LoVo (cell line): ENCODE results near the gene STAB2.

Experiments
- DNase-seq: peaks from one replicate; pipeline ENCODE4 v3.0.0-alpha.2; 2016; ENCODE audit warnings: low spot score

The STAB2 gene

GRCh38 chr12:103783744-103784664, 196.9 kb downstream of the STAB2 start:
- DNase-seq = no peak

DNA sequence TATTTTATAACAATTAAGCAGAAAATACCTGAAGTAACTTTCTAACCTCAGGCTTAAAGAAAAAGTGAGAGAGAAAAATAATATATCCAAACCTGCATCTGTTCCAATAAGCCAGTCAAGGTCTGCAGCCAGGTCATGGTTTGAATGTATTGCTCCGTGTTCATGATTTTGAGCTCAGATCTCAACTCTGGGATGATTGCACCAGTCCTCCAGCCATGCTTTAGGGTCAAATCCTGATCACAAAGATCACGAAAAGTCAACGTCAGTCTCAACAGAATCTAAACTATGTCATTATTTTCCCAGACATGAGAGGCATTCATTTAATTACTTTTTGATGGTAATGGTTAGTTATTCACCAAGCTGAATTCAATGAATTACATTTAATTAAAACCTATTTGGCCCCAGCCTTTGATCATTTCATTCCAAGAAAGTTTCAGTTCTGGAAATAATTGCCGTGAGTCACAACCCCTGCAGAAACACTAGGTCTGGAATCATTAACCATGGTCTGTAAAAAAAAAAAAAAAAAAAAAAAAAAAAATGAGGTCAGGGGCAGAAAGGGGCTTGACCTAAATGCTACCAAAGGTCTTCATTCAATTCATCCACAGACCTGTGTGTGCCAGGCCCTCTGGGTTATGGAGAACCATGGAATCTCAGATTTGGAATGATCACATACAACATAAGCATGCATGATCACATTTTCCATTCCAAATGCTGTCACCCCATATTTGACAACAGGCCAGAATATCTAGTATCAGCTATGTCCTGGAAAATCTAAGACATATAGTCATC, 198.4 kb downstream of the STAB2 start:
- no peak for DNase-seq

- no peak for DNase-seq
Observed at GRCh38 chr12:103786201-103786600, 199.1 kb downstream of the STAB2 start.

DNA sequence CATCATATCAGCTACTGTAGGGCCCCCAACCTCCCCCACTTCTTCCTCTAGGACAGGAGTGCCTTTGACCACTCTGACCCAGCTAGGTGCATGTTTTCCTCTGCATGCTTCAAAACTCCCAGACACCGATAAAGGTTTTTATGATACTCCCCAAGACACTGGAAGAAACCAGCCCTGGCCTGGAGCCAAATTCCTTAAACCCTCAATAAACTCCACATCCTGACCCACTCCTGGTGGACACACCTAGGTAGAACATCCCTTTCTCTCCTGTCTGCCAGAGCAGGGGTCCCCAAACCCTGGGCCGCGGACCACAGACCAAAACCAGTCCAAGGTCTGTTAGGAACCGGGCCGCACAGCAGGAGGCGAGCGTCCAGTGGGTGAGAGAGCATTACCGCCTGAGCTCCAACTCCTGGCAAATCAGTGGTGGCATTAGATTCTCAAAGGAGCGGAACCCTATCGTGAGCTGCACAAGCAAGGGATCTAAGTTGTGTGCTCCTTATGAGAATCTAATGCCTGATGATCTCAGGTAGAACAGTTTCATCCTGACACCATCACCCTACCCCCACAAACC, 204.4 kb downstream of the STAB2 start:
- DNase-seq = peak; percentile 32

- DNase-seq = no peak
Observed at GRCh38 chr12:103793046-103793445, 206.0 kb downstream of the STAB2 start.

DNA sequence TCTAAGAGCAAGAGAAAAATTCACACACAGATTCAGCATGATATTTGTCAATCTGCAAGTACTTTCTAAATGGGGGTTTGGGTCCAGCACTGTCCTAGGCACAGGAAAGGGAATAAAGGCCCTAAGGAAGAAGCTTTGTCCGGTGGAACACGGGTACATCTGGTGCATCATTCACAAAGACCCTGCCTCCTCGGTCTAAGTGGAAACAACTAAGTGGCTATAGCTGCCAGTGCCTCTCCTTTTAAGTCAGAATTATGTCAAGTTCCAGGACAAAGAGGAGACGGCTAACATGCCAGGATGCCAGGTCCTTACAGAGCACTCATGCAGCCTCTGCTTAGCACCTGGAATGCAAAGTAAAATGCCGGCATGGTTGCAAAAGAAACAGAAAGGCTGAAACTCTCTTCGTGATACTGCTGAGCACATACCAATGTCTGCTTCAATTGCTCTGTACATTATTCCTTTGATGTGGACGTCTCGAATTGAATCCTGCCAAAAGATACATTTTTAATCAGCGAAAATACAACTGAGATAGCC, 206.5 kb downstream of the STAB2 start:
- DNase-seq = no peak

- no peak for DNase-seq
Observed at GRCh38 chr12:103794309-103795213, 207.5 kb downstream of the STAB2 start.

DNA sequence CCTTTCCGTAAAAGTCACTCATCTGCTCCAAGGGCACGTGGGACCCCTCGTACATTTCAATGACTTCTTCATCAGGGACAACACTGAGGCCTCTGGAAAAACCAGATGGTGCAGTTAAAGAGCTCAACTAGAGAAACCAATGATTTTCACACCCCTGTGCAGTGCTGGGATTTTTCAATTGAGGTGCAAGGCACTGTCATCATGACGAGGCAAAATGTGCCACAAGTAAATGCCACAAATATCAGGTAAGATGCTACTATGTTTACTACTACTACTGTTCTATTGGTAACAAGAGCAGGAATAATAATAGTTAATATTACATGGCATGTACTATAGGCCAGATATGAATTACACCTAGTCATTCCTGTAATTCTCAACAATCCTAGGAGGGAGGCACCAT, 211.5 kb downstream of the STAB2 start:
- no peak for DNase-seq

DNA sequence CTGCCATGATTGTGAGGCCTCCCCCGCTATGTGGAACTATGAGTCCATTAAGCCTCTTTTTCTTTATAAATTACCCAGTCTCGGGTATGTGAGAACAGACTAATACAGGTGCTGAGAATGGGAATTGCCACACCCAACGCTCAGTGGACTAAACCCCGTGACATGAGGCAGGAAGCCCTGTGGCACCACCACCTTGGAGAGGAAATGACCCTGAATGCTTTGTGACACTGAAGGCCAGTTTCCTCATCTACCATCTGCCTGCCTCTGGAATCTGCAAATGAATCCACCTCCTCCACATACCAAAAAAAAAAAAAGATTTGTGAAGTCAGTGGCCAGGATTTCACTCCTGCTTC, 212.4 kb downstream of the STAB2 start:
- no peak for DNase-seq

DNA sequence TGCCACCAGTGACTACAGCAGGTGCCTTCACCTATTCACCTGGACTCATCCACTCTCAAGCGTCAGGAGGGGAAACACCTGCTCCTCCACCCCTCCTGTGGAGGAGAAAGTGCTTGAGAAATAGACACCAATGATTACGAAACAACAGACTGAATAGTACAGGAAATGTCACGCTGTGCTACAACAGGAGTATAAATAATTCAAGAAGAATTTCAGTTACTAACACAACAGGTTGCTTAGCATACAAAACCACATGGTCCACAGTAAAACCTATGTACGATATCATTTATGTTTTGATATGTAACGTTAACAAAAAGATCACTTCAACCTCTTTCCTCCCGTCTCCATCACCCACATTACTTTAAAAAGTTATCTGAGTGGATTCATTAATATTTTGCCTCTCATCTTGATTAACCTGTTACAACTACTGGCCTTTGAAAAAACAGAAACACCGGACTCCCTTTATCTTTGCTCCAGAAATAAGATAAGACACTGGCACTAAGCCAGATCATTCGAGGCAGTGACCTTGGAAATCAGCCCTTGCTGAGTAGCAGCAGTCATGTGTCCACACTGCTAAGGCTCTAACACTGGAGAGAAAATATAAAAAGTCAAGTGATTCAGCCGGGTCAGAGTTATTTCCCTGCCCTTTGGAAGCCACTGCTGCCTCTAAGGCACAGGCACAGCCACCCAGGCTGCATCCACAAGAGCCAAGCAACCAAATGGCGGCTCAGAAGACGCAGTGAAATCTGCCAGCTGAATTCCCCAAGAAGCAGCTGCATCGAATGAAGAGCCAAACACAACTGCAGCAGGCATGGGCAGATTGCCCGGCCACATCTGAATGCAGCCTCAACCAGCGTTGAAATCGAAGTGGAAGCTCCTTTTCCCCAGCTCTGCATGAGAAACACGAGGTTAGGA, 213.0 kb downstream of the STAB2 start:
- DNase-seq = peak; percentile 65

- peak; percentile 61 for DNase-seq
Observed at GRCh38 chr12:103801709-103802585, 214.9 kb downstream of the STAB2 start.

GRCh38 chr12:103802586-103802886, 215.5 kb downstream of the STAB2 start:
- no peak for DNase-seq

- DNase-seq = no peak
Observed at GRCh38 chr12:103803847-103804246, 216.8 kb downstream of the STAB2 start.

DNA sequence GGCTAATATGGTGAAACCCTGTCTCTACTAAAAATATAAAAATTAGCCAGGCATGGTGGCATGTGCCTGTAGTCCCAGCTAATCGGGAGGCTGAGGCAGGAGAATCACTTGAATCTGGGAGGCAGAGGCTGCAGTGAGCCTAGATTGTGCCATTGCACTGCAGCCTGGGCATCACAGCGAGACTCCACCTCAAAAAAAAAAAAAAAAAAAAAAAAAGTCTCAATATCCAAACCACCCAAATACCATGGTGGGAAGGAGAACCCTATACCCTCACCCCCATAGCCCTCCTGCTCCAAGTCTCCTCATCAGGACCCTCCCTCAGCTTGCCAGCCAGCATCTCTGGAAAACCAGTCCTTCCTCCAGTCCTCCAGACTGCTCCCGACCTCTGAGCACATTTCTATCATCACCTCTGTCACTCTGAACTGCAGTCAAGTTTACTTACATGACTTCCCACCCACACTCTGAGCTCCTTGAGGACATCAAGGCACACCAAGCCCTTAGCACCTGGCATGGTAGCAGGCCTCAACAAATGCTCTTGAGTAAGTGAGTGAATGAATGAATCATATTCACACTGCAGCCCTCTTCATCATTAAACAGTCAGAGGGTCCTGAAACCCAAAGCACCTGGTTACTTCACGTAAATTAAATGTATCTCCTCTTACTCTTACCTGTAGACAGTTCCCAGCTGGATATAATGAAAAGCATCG, 218.7 kb downstream of the STAB2 start:
- no peak for DNase-seq

GRCh38 chr12:103806803-103807202, 219.7 kb downstream of the STAB2 start:
- DNase-seq = no peak

DNA sequence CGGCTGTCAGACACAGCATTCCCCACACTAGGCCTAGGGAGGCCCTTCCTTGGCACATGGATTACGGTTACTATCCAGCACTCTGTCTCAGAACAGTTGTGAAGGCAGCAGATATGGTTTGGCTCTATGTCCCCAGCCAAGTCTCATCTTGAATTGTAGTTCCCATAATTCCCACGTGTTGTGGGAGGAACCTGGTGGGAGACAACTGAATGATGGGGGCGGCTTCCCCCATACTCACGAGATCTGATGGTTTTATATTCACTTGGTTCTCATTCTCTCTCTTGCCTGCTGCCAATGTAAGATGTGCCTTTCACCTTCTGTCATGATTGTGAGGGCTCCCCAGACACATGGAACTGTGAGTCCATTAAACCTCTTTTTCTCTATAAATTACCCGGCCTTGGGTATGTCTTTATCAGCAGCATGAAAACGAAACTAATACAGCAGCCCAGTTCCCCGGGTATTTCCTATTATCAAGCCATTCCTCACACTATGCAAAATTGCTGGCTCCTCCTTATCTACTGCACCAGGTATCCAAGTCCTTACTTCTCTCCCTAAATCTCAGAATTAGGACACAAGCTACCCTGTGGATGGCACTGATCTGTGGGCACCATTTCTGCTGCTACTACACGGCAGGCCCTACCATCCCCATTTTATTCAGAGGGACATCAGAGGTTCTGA, 220.6 kb downstream of the STAB2 start:
- no peak for DNase-seq

DNA sequence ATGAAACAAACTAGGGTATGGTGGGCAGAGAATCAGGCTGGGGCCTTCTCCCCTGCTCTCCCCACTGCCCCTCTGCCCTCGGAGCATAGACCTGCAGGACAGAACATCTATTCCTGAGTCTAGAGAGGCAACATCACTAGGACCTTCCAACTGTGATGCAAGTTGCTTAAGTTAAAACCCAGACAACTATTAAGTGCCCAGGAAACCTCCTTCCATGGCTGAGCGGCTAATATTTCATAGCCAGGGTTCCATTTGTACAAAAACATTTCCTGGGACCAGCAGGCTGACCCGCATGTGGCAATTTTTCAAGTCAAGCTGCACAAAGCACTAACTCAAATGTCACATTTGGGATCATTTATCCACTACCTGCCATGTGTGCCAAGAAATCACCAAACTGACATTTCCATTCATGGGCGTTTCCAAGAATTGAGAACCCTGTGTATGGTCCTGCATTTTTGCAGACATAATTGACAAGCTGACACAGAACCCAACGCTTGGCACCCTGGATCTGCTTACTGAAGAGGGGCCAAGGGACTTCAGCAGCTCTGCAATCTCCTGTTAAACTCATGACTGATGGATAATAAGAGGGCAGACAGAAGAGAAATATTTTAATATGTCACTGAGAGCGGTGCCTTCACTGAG, 221.3 kb downstream of the STAB2 start:
- no peak for DNase-seq

DNA sequence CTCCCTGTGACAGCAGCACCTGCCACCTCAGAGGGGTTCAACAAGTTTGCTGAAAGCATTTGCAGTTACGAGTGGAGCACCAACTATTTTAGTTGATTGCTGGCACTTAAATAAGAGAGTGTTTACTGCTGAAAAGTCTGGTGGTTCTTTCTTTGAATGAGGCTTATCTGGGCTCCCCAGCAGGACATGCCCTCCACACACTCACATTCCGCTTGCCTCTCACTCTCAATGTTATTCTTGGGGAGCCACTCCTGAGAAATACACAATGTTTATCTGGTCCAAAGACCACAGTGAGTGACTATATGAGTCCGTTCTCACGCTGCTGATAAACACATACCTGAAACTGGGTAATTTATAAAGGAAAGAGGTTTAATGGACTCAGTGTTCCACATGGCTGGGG, 222.1 kb downstream of the STAB2 start:
- DNase-seq = no peak
